KOPT-K1 (cell line): ENCODE data around the gene LNX1.
"Not testable (repeated sequence)": the region's sequence is repeated elsewhere in the genome, so short reads cannot be mapped to it uniquely, and the experiment has no call there.

Experiments
- H3K27ac ChIP-seq: fragments of 200-600 bp; sonication (generic); 2 replicates; pipeline ENCODE4 v1.5.1; 2016; ENCODE audit warnings: antibody characterized with exemption, mild to moderate bottlenecking, low read depth, low read length; ENCODE audit not compliant: poor library complexity, severe bottlenecking
- H3K36me3 ChIP-seq: fragments of 200-600 bp; sonication (generic); 2 replicates; pipeline ENCODE4 v1.5.1; 2017; ENCODE audit warnings: antibody characterized with exemption, mild to moderate bottlenecking, low read length, moderate library complexity; ENCODE audit not compliant: insufficient read depth
- H3K9me3 ChIP-seq: fragments of 200-600 bp; sonication (generic); 2 replicates; pipeline ENCODE4 v1.5.1; 2017; ENCODE audit warnings: antibody characterized with exemption, low read length, mild to moderate bottlenecking; ENCODE audit not compliant: insufficient read depth, poor library complexity, severe bottlenecking

LNX1 gene

DNA sequence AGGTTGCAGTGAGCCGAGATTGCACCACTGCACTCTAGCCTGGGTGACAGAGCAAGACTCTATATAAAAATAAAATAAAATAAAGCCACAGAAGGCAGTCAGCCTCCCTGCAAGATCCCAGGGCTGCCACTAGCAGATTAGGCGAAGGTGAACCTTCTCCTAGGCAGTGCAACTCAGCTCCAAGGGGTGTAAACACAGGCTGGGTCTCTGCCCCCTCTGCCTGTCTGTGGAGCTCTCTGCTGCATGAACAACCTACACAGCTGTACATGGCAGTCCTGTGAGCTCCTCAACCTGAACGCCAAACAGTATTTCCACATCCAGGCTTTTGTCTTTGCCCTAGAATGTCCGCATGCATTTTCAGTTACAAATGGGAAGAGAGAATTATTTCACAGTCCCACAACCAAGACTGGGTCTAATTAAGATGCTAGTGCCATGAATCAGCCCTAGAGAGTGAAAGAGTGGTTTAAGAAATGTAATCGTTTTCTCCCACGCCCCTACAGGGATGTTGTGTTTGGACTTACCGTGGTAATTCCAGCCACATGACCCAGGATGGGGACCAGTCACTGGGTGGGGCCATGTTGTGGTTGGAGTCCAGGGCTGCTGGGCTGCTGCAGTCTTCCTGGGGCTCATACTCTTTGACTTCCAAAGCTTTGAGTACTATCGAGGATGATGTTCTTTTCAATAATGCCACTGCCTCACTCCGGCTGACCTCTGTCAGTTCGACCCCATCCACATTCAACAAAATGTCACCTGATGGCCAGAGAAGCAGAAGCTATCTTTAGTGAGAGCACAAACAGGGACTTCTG lies 114.9 kb downstream of the LNX1 start:
- Histone ChIP-seq H3K36me3 (no peaks in the 10 kb centered on the region), H3K27ac (no peak overlapping the region), H3K9me3 (no peaks in the 10 kb centered on the region)

GRCh38 chr4:53466576-53466975 lies 124.7 kb downstream of the LNX1 start:
- not testable (repeated sequence) for H3K9me3 ChIP-seq, H3K27ac ChIP-seq
- H3K36me3 ChIP-seq = peaks cover 22% of the 10 kb centered on the region

GRCh38 chr4:53465891-53466290 lies 125.4 kb downstream of the LNX1 start:
- Histone ChIP-seq H3K27ac (no peak overlapping the region), H3K9me3 (no peaks in the 10 kb centered on the region), H3K36me3 (peaks cover 29% of the 10 kb centered on the region)

- Histone ChIP-seq H3K36me3 (peaks cover 35% of the 10 kb centered on the region), H3K9me3 (no peaks in the 10 kb centered on the region), H3K27ac (no peak overlapping the region)
Measured at GRCh38 chr4:53465281-53465680, 126.0 kb downstream of the LNX1 start.

GRCh38 chr4:53463340-53463739 lies 127.9 kb downstream of the LNX1 start:
- Histone ChIP-seq H3K36me3 (peaks cover 54% of the 10 kb centered on the region), H3K27ac (no peak overlapping the region), H3K9me3 (no peaks in the 10 kb centered on the region)

DNA sequence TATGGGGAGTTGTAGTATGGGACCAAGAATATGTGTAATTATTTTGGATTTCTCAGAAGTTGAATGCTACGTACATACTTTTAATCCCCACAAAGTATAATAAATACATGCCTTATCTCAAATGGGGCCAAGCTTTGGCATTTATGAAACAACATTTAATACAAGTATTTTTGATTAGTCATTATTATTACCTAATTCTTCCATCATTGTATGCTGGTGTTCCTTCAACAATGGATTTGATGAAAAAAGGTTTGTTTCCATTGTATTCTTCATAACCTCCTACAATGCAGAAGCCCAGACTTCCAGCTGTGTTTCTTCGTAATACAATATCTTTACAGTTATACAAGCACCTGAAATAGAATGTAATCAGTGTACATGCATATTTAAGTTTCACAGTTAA lies 130.0 kb downstream of the LNX1 start:
- no peak overlapping the region for H3K27ac ChIP-seq
- H3K9me3 ChIP-seq = no peaks in the 10 kb centered on the region
- peaks cover 73% of the 10 kb centered on the region for H3K36me3 ChIP-seq

GRCh38 chr4:53459548-53459947 lies 131.7 kb downstream of the LNX1 start:
- H3K27ac ChIP-seq = no peak overlapping the region
- peaks cover 90% of the 10 kb centered on the region for H3K36me3 ChIP-seq
- H3K9me3 ChIP-seq = no peaks in the 10 kb centered on the region

GRCh38 chr4:53456178-53456577 lies 135.1 kb downstream of the LNX1 start:
- H3K36me3 ChIP-seq = peaks cover 97% of the 10 kb centered on the region
- no peaks in the 10 kb centered on the region for H3K9me3 ChIP-seq
- no peak overlapping the region for H3K27ac ChIP-seq

- Histone ChIP-seq H3K27ac (no peak overlapping the region), H3K9me3 (no peaks in the 10 kb centered on the region), H3K36me3 (peaks cover 97% of the 10 kb centered on the region)
Measured at GRCh38 chr4:53455766-53456165, 135.5 kb downstream of the LNX1 start.

DNA sequence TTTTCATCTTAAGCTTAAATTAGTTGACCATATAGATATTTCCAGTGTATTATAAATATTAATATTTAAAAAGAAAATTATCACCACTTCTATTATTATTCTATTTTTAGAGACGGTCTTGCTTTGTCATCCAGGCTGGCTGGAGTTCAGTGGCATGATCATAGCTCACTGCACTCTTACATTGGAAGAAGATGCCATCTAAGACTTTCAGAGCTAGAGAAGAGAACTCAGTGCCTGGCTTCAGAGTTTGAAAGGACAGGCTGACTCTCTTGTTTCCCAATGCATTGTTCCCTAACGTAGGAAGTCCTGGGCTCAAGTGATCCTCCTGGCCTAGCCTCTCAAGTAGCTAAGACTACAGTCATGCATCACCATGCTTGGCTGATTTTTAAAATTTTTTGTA lies 137.9 kb downstream of the LNX1 start:
- Histone ChIP-seq H3K9me3 (no peaks in the 10 kb centered on the region), H3K36me3 (peaks cover 84% of the 10 kb centered on the region), H3K27ac (no peak overlapping the region)

- H3K36me3 ChIP-seq = peaks cover 83% of the 10 kb centered on the region
- H3K27ac ChIP-seq = no peak overlapping the region
- H3K9me3 ChIP-seq = no peaks in the 10 kb centered on the region
Measured at GRCh38 chr4:53450773-53451172, 140.5 kb downstream of the LNX1 start.

GRCh38 chr4:53444954-53445353 lies 146.3 kb downstream of the LNX1 start:
- Histone ChIP-seq H3K36me3 (peaks cover 83% of the 10 kb centered on the region), H3K9me3 (no peaks in the 10 kb centered on the region), H3K27ac (no peak overlapping the region)

DNA sequence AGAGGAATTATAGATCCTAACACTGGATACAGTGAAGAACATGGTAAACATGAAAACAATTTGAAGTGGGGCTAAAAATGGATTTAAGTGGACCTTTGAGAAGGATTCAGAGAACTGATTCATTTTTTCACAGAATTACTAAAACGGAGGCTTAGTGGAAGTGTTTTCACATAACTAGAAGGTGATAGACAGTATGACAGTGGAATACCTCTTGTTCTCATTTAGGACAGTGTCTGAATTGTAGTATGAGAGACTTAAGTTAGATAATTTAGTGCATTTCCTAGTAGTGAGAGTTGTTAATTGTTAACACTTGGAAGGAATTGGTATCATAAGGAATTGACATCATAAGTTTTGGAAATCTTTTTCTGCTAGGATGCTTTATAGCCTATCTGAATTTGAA lies 149.7 kb downstream of the LNX1 start:
- Histone ChIP-seq H3K27ac (no peak overlapping the region), H3K9me3 (no peaks in the 10 kb centered on the region), H3K36me3 (peaks cover 94% of the 10 kb centered on the region)

GRCh38 chr4:53436251-53436650 lies 155.0 kb downstream of the LNX1 start:
- H3K27ac ChIP-seq = no peak overlapping the region
- H3K9me3 ChIP-seq = no peaks in the 10 kb centered on the region
- H3K36me3 ChIP-seq = peaks cover 95% of the 10 kb centered on the region

DNA sequence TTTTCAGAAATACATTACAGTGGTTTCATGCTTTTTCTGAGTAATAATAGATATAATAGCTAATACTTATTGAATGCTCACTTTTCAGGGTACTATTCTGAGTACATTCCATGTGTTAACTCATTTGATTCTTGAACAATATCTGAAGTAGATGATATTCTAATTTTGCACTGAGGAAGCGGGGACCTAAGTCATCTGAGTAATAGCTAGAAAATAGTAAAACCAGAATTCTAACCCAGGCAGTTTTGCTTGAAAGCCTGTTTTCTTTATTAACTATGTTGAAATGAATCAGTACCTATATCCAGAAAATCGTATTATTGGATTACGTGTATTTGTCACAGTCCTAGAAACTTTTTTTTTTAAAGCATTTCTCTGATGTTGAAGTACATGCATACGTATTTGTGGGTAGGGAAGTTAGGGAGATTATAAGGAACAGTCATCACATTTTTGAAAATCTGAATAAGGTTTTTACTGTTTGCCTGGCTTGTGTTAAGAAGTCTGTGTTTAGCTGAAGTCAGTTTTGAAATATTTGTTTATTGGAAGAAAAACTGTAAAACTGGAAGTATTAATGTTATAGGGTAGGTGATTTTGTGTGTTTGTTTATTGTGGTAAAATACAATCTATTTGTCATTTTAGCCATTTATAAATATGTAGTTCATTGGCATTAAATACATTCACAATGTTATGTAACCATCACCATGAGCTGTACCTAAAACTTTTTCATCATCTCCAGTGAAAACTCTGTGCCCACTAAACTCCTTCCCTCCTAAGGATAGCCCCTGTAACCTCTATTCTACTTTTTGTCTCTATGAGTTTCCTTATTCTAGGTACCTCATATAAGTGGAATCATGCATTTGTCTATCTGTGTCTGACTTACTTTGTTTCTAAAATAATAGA lies 158.5 kb downstream of the LNX1 start:
- no peaks in the 10 kb centered on the region for H3K9me3 ChIP-seq
- H3K27ac ChIP-seq = no peak overlapping the region
- H3K36me3 ChIP-seq = peaks cover 94% of the 10 kb centered on the region
